ENCODE results near the gene CERCAM.
"Not testable (repeated sequence)": the region's sequence is repeated elsewhere in the genome, so short reads cannot be mapped to it uniquely, and the experiment has no call there.

Gene CERCAM

GRCh38 chr9:128393970-128394369, 26.7 kb upstream of the CERCAM start:
- DNase-seq: no peak

GRCh38 chr9:128394379-128395168, 26.1 kb upstream of the CERCAM start:
- DNase-seq: no peak

GRCh38 chr9:128396970-128397613, 23.6 kb upstream of the CERCAM start:
- DNase-seq: no peak

GRCh38 chr9:128397831-128398230, 22.8 kb upstream of the CERCAM start:
- DNase-seq: no peak

GRCh38 chr9:128399861-128400260, 20.8 kb upstream of the CERCAM start:
- no peak for DNase-seq

GRCh38 chr9:128404560-128404959, 16.1 kb upstream of the CERCAM start:
- no peak for DNase-seq

- DNase-seq: no peak
Observed at GRCh38 chr9:128405077-128405779, 15.4 kb upstream of the CERCAM start.

GRCh38 chr9:128405780-128406171, 14.9 kb upstream of the CERCAM start:
- no peak for DNase-seq

GRCh38 chr9:128406848-128407391, 13.7 kb upstream of the CERCAM start:
- no peak for DNase-seq

- DNase-seq: no peak
Observed at GRCh38 chr9:128408963-128409431, 11.7 kb upstream of the CERCAM start.

GRCh38 chr9:128409450-128409849, 11.2 kb upstream of the CERCAM start:
- no peak for DNase-seq

GRCh38 chr9:128409978-128410377, 10.7 kb upstream of the CERCAM start:
- DNase-seq: no peak

- no peak for DNase-seq
Observed at GRCh38 chr9:128411364-128412119, 9.1 kb upstream of the CERCAM start.

GRCh38 chr9:128412120-128412790, 8.4 kb upstream of the CERCAM start:
- DNase-seq: no peak

- DNase-seq: not testable (repeated sequence)
Observed at GRCh38 chr9:128413728-128414127, 6.9 kb upstream of the CERCAM start.

GRCh38 chr9:128414461-128414860, 6.2 kb upstream of the CERCAM start:
- no peak for DNase-seq

GRCh38 chr9:128415281-128415680, 5.4 kb upstream of the CERCAM start:
- no peak for DNase-seq

- DNase-seq: no peak
Observed at GRCh38 chr9:128416014-128416413, 4.6 kb upstream of the CERCAM start.

- no peak for DNase-seq
Observed at GRCh38 chr9:128416432-128417019, 4.1 kb upstream of the CERCAM start.

- no peak for DNase-seq
Observed at GRCh38 chr9:128419061-128419925, 1.4 kb upstream of the CERCAM start.
